Kidney (tissue), 14 donors: ENCODE measurements around the gene NAA35. TPM values are rescaled to one million over a fixed set of nuclear protein-coding genes. Genes with fewer than 3 reads are reported as not detected.

Experiments
- DNase-seq, 5 donors: peaks; one replicate each; pipeline ENCODE4 v3.0.0-alpha.2; 2013 to 2020
- FAIRE-seq: peaks from 2 replicates; lab custom pipeline; 2012; peaks lifted over from hg19 to GRCh38; lab: Jason Lieb, UNC
- H3K27ac ChIP-seq, 2 donors: one replicate each; pipeline ENCODE4 v1.7.0; 2013; ENCODE audit warnings: low read depth in 2 of 2, low read length in 2 of 2, inconsistent platforms in 1 of 2
- H3K27me3 ChIP-seq: one replicate; pipeline ENCODE4 v1.7.1; 2013; ENCODE audit warnings: low read length, inconsistent platforms; ENCODE audit not compliant: control insufficient read depth, insufficient read depth
- H3K36me3 ChIP-seq, 3 donors: one replicate each; pipeline versions ENCODE4 v1.7.0 to v1.7.1; 2013; ENCODE audit warnings: low read length in 3 of 3, control low read depth in 1 of 3, inconsistent platforms in 1 of 3; ENCODE audit not compliant: insufficient read depth in 3 of 3, control insufficient read depth in 2 of 3
- H3K4me1 ChIP-seq, 3 donors: one replicate each; pipeline versions ENCODE4 v1.7.0 to v1.7.1; 2013; ENCODE audit warnings: low read length in 3 of 3, inconsistent platforms in 1 of 3, low read depth in 1 of 3; ENCODE audit not compliant: control insufficient read depth in 2 of 3, insufficient read depth in 2 of 3
- H3K4me3 ChIP-seq, 3 donors: one replicate each; pipeline versions ENCODE4 v1.7.0 to v1.8.1; 2013; ENCODE audit warnings: low read length in 3 of 3, control low read depth in 1 of 3, inconsistent platforms in 1 of 3
- H3K9ac ChIP-seq, 3 donors: one replicate each; pipeline versions ENCODE4 v1.7.0 to v1.7.1; 2013; ENCODE audit warnings: low read length in 3 of 3, control low read depth in 1 of 3, inconsistent platforms in 1 of 3
- H3K9me3 ChIP-seq, 3 donors: one replicate each; pipeline versions ENCODE4 v1.7.0 to v1.7.1; 2013; ENCODE audit warnings: low read length in 3 of 3, control low read depth in 1 of 3, inconsistent platforms in 1 of 3; ENCODE audit not compliant: control insufficient read depth in 2 of 3, insufficient read depth in 1 of 3
- CTCF ChIP-seq: IDR thresholded peaks from 3 replicates; pipeline ENCODE4 v1.5.1; 2012; ENCODE audit warnings: mild to moderate bottlenecking, moderate library complexity, borderline replicate concordance; ENCODE audit not compliant: insufficient read depth; ENCODE audit errors: extremely low read depth
- intact Hi-C: fragments of 100-400 bp; cut with DNase I; formaldehyde crosslinking; loops from one replicate; pipeline ENCODE4 v1.11.1; 2022
- polyA plus RNA-seq: library from polyadenylated mRNA; stranded (reverse); fragments of 350-450 nt; fragmentation: Illumina TruSeq; extraction: RNeasy Lipid Tissue Mini Kit (QIAGEN cat#74804); gene quantifications from one replicate; pipeline ENCODE4 v1.2.3, GENCODE V29; 2014; ENCODE audit warnings: low read depth, low replicate concordance; ENCODE audit not compliant: insufficient read depth
- total RNA-seq: library from RNA; stranded (reverse); fragmentation: NEBNext Ultra II Directional; extraction: Animal tissue kit (Norgen Biotek cat#: 25700); gene quantifications from one replicate; pipeline ENCODE4 v1.2.1, GENCODE V29; 2021
- donor health status: control.
- donor health status: control.
- donor health status: control.
- donor health status: control.
- donor health status: control.
- donor health status: DM: yes; HTN: yes; CAD: no.
- donor health status: Normal renal cell carcinoma (clear cell type).

Gene NAA35
- total and polyA plus RNA-seq, 2 donors from 2014 or later, result 10.8 to 25.3 TPM

GRCh38 chr9:85943757-85944430 is 2.9 kb downstream of the NAA35 start:
- intact Hi-C loops, result no loop called here
- no peak for DNase-seq
- Histone ChIP-seq H3K27me3 (no peaks in the 10 kb centered on the region), H3K36me3 (peaks cover 2 to 5% (median 4%) of the 10 kb centered on the region in 3 donors), H3K9ac (no peak overlapping the region), H3K9me3 (peaks cover 0 to 2% (median 0%) of the 10 kb centered on the region in 3 donors), H3K4me1 (peaks cover 0 to 10% (median 5%) of the 10 kb centered on the region in 3 donors), H3K4me3 (no peak overlapping the region), H3K27ac (no peak overlapping the region)
- TF ChIP-seq CTCF, result no peak
- no peak for FAIRE-seq

GRCh38 chr9:85944672-85945071 is 3.7 kb downstream of the NAA35 start:
- no peak for TF ChIP-seq CTCF
- H3K27me3 ChIP-seq, result no peaks in the 10 kb centered on the region
- peaks cover 0 to 2% (median 0%) of the 10 kb centered on the region in 3 donors for H3K9me3 ChIP-seq
- H3K27ac ChIP-seq, result no peak overlapping the region
- peaks cover 2 to 6% (median 5%) of the 10 kb centered on the region in 3 donors for H3K36me3 ChIP-seq
- DNase-seq (no peak), FAIRE-seq (no peak)
- intact Hi-C loops, result no loop called here
- no peak overlapping the region for H3K4me3 ChIP-seq
- H3K9ac ChIP-seq, result no peak overlapping the region
- H3K4me1 ChIP-seq, result peaks cover 0 to 10% (median 5%) of the 10 kb centered on the region in 3 donors

GRCh38 chr9:85949586-85950335 is 8.8 kb downstream of the NAA35 start:
- intact Hi-C loops, result no loop called here
- no peak for FAIRE-seq

More at GRCh38 chr9:85949586-85950335, 8.8 kb downstream of the NAA35 start:
- H3K9ac ChIP-seq, result no peak overlapping the region
- no peak overlapping the region for H3K27ac ChIP-seq
- H3K4me1 ChIP-seq, result no peaks in the 10 kb centered on the region
- DNase-seq, result peak in 2 of 5 donors; percentile 8 to 11
- H3K9me3 ChIP-seq, result no peaks in the 10 kb centered on the region
- no peak for TF ChIP-seq CTCF
- H3K27me3 ChIP-seq, result no peaks in the 10 kb centered on the region
- H3K4me3 ChIP-seq, result no peak overlapping the region
- H3K36me3 ChIP-seq, result peaks cover 2 to 8% (median 2%) of the 10 kb centered on the region in 3 donors
